ENCODE results near the gene VDAC1. TPM values are rescaled to one million over a fixed set of nuclear protein-coding genes. Genes with fewer than 3 reads are reported as not detected.
"Not testable (repeated sequence)": the region's sequence is repeated elsewhere in the genome, so short reads cannot be mapped to it uniquely, and the experiment has no call there.

The VDAC1 gene
- polyA plus RNA-seq, 1 donor (not counting 4 experiments of a cell fraction or from before 2014, with no cell fraction given): 300 TPM

DNA sequence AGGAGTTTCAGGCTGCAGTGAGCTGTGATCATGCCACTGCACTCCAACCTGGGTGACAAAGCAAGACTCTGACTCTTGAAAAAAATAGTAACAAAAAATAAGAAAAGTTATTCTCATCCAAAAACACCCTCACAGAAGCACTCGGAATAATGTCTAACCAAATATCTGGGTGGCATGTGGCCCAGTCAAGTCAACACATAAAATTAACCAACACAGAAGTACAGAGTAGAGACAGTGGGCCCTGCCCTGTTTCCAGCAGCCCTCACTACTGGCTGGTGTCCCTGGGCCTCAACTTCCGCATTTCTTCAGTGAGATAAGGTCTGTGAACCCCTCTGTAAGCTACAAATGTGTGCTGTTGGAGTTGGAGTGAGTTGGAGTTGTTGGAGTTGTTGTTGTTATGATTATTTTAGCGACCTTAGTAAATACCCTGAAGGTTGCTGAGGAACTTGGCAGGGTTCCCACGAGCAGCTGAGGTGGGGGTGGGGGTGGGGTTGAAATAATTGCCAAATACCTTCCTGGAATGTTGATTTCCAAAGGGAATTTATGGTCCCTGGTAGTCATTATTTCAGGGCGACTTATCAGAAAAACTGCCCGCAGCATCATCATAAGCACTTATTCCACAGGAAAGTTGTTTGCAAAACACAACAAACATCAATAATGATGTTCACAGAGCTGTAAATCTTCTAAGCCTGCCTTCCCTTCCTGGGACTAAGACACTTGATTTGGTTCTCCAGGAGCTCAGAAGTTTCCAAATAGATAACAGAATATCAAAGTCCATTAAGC lies 66.5 kb downstream of the VDAC1 start:
- H3K27ac ChIP-seq (ENCODE audit: control insufficient read depth, insufficient read depth, low read length): no peak overlapping the region
- DNase-seq (ENCODE audit: low read depth, low spot score) (no peak), FAIRE-seq (no peak)
- H3K9me1 ChIP-seq (ENCODE audit: control insufficient read depth, extremely low read depth, insufficient read depth, low read length): no peaks in the 10 kb centered on the region
- dilution Hi-C loops (cut with MboI; ENCODE audit: extremely low pct_ligation_motif_present, low sequenced_read_pairs): no loop called here
- no peak overlapping the region for H3K4me3 ChIP-seq (ENCODE audit: control insufficient read depth in 2 of 3, extremely low read depth in 1 of 3, insufficient read depth in 2 of 3, low read depth in 1 of 3, low read length in 3 of 3)
- H3K27me3 ChIP-seq (ENCODE audit: control insufficient read depth, extremely low read depth, insufficient read depth, low read length): peaks cover 6% of the 10 kb centered on the region
- H3K4me2 ChIP-seq (ENCODE audit: control insufficient read depth, extremely low read depth, insufficient read depth, low read depth, low read length): no peak overlapping the region
- no peak overlapping the region for H2AFZ ChIP-seq (ENCODE audit: control insufficient read depth, low read length)
- no peaks in the 10 kb centered on the region for H3K79me2 ChIP-seq (ENCODE audit: control insufficient read depth, insufficient read depth, low read length)
- no peaks in the 10 kb centered on the region for H3K4me1 ChIP-seq (ENCODE audit: control insufficient read depth, extremely low read depth, insufficient read depth, low read length)
- H3K9me3 ChIP-seq (ENCODE audit: control insufficient read depth, low read depth, low read length): no peaks in the 10 kb centered on the region
- H4K20me1 ChIP-seq (ENCODE audit: control insufficient read depth, extremely low read depth, insufficient read depth, low read length): no peaks in the 10 kb centered on the region
- TF ChIP-seq, protein P1, sequence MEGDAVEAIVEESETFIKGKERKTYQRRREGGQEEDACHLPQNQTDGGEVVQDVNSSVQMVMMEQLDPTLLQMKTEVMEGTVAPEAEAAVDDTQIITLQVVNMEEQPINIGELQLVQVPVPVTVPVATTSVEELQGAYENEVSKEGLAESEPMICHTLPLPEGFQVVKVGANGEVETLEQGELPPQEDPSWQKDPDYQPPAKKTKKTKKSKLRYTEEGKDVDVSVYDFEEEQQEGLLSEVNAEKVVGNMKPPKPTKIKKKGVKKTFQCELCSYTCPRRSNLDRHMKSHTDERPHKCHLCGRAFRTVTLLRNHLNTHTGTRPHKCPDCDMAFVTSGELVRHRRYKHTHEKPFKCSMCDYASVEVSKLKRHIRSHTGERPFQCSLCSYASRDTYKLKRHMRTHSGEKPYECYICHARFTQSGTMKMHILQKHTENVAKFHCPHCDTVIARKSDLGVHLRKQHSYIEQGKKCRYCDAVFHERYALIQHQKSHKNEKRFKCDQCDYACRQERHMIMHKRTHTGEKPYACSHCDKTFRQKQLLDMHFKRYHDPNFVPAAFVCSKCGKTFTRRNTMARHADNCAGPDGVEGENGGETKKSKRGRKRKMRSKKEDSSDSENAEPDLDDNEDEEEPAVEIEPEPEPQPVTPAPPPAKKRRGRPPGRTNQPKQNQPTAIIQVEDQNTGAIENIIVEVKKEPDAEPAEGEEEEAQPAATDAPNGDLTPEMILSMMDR (optimal IDR thresholded peaks at IDR 0.05 in 1 of 3, IDR thresholded peaks at IDR 0.05 in 1 of 3, conservative IDR thresholded peaks at IDR 0.05 in 1 of 3; ENCODE audit: extremely low read depth in 1 of 3, insufficient read depth in 2 of 3, low read length in 3 of 3): no peak
- TF ChIP-seq EZH2 (IDR thresholded peaks at IDR 0.05; ENCODE audit: low read length): no peak
- H3K36me3 ChIP-seq (ENCODE audit: control insufficient read depth in 2 of 2, extremely low read depth in 1 of 2, insufficient read depth in 2 of 2, low read length in 2 of 2): no peaks in the 10 kb centered on the region
- no peak overlapping the region for H3K9ac ChIP-seq (ENCODE audit: control insufficient read depth, extremely low read depth, insufficient read depth, low read length)

DNA sequence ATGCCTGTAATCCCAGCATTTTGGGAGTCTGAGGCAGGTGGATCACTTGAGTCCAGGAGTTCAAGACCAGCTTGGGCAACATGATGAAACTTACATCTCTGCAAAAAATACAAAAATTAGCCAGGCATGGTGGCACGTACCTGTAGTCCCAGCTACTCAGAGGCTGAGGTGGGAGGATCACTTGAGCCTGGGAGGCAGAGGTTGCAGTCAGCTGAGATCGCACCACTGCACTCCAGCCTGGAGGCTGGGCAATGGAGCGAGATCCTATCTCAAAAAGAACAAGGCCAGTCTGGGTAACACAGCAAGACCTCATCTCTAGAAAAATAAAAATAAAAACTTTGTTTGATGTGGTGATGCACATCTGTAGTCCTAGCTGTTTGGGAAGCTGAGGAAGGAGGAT lies 67.1 kb downstream of the VDAC1 start:
- H3K4me1 ChIP-seq (ENCODE audit: control insufficient read depth, extremely low read depth, insufficient read depth, low read length); H3K36me3 ChIP-seq (ENCODE audit: control insufficient read depth in 2 of 2, extremely low read depth in 1 of 2, insufficient read depth in 2 of 2, low read length in 2 of 2); H3K79me2 ChIP-seq (ENCODE audit: control insufficient read depth, insufficient read depth, low read length); H3K4me2 ChIP-seq (ENCODE audit: control insufficient read depth, extremely low read depth, insufficient read depth, low read depth, low read length); DNase-seq (ENCODE audit: low read depth, low spot score); H2AFZ ChIP-seq (ENCODE audit: control insufficient read depth, low read length); H3K9me1 ChIP-seq (ENCODE audit: control insufficient read depth, extremely low read depth, insufficient read depth, low read length); H3K27me3 ChIP-seq (ENCODE audit: control insufficient read depth, extremely low read depth, insufficient read depth, low read length); H3K9ac ChIP-seq (ENCODE audit: control insufficient read depth, extremely low read depth, insufficient read depth, low read length); H3K4me3 ChIP-seq (ENCODE audit: control insufficient read depth in 2 of 3, extremely low read depth in 1 of 3, insufficient read depth in 2 of 3, low read depth in 1 of 3, low read length in 3 of 3); H3K27ac ChIP-seq (ENCODE audit: control insufficient read depth, insufficient read depth, low read length); FAIRE-seq; H4K20me1 ChIP-seq (ENCODE audit: control insufficient read depth, extremely low read depth, insufficient read depth, low read length); H3K9me3 ChIP-seq (ENCODE audit: control insufficient read depth, low read depth, low read length); dilution Hi-C loops (cut with MboI; ENCODE audit: extremely low pct_ligation_motif_present, low sequenced_read_pairs): not testable (repeated sequence)

DNA sequence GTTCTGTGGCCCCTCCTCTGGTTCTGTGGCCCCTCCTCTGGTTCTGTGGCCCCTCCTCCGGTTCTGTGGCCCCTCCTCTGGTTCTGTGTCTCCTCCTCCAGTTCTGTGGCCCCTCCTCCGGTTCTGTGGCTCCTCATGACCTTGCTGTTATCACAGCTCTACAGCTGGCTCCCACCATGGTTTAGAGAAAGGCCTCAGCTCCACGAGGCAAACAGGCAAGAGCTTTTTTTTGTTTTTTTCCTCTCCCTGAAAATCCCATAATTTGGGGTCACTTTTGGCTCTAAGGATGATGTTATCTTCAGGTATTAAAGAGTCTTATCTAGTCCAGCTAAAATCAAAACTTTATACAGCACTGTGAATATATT lies 68.1 kb downstream of the VDAC1 start:
- Histone ChIP-seq H4K20me1 (ENCODE audit: control insufficient read depth, extremely low read depth, insufficient read depth, low read length) (no peaks in the 10 kb centered on the region), H3K79me2 (ENCODE audit: control insufficient read depth, insufficient read depth, low read length) (no peaks in the 10 kb centered on the region), H3K9me1 (ENCODE audit: control insufficient read depth, extremely low read depth, insufficient read depth, low read length) (no peaks in the 10 kb centered on the region), H3K36me3 (ENCODE audit: control insufficient read depth in 2 of 2, extremely low read depth in 1 of 2, insufficient read depth in 2 of 2, low read length in 2 of 2) (no peaks in the 10 kb centered on the region), H3K9me3 (ENCODE audit: control insufficient read depth, low read depth, low read length) (no peaks in the 10 kb centered on the region), H3K4me2 (ENCODE audit: control insufficient read depth, extremely low read depth, insufficient read depth, low read depth, low read length) (no peak overlapping the region), H3K9ac (ENCODE audit: control insufficient read depth, extremely low read depth, insufficient read depth, low read length) (no peak overlapping the region), H2AFZ (ENCODE audit: control insufficient read depth, low read length) (no peak overlapping the region), H3K27ac (ENCODE audit: control insufficient read depth, insufficient read depth, low read length) (no peak overlapping the region), H3K27me3 (ENCODE audit: control insufficient read depth, extremely low read depth, insufficient read depth, low read length) (peaks cover 6% of the 10 kb centered on the region), H3K4me3 (ENCODE audit: control insufficient read depth in 2 of 3, extremely low read depth in 1 of 3, insufficient read depth in 2 of 3, low read depth in 1 of 3, low read length in 3 of 3) (no peak overlapping the region), H3K4me1 (ENCODE audit: control insufficient read depth, extremely low read depth, insufficient read depth, low read length) (no peaks in the 10 kb centered on the region)
- dilution Hi-C loops (cut with MboI; ENCODE audit: extremely low pct_ligation_motif_present, low sequenced_read_pairs): no loop called here
- DNase-seq (ENCODE audit: low read depth, low spot score): no peak
- TF ChIP-seq EZH2 (IDR thresholded peaks at IDR 0.05; ENCODE audit: low read length): no peak
- TF ChIP-seq, protein P1 (optimal IDR thresholded peaks at IDR 0.05 in 1 of 3, IDR thresholded peaks at IDR 0.05 in 1 of 3, conservative IDR thresholded peaks at IDR 0.05 in 1 of 3; ENCODE audit: extremely low read depth in 1 of 3, insufficient read depth in 2 of 3, low read length in 3 of 3): no peak
- FAIRE-seq: no peak
